Heart left ventricle (tissue), 16 donors: Measurements from ENCODE around the gene SMCO4. TPM values are rescaled to one million over a fixed set of nuclear protein-coding genes. Genes with fewer than 3 reads are reported as not detected.

Source experiments
- ATAC-seq, 4 donors: fragments of 200-7000 bp; cut with Tn5 transposase; one replicate each; pipeline ENCODE4 v1.9.1; 2020 to 2022; ENCODE audit warnings: moderate library complexity in 4 of 4, mild to moderate bottlenecking in 3 of 4, moderate number of reproducible peaks in 1 of 4
- DNase-seq, 5 donors: peaks; one replicate each; pipeline ENCODE4 v3.0.0-alpha.2; 2020
- H3K27ac ChIP-seq, 12 donors: fragments of 200-600 bp; sonication (generic) in 4 of 12; one replicate each; pipeline versions ENCODE4 v1.5.0 to v1.8.0; 2016 to 2022; ENCODE audit warnings: mild to moderate bottlenecking in 2 of 12
- H3K27me3 ChIP-seq, 9 donors: fragments of 200-600 bp; sonication (generic) in 2 of 9; one replicate each; pipeline versions ENCODE4 v1.5.1 to v1.8.0; 2016 to 2022; ENCODE audit warnings: mild to moderate bottlenecking in 3 of 9
- H3K36me3 ChIP-seq, 9 donors: fragments of 200-600 bp; sonication (generic) in 2 of 9; one replicate each; pipeline versions ENCODE4 v1.5.0 to v1.8.0; 2018 to 2022; ENCODE audit warnings: mild to moderate bottlenecking in 2 of 9
- H3K4me1 ChIP-seq, 12 donors: fragments of 200-600 bp; sonication (generic) in 4 of 12; one replicate each; pipeline versions ENCODE4 v1.5.0 to v1.8.0; 2016 to 2022; ENCODE audit warnings: mild to moderate bottlenecking in 3 of 12
- H3K4me3 ChIP-seq, 12 donors: fragments of 200-600 bp; sonication (generic) in 4 of 12; one replicate each; pipeline versions ENCODE4 v1.5.0 to v1.8.0; 2017 to 2022; ENCODE audit warnings: mild to moderate bottlenecking in 9 of 12, moderate library complexity in 4 of 12
- H3K9me3 ChIP-seq, 12 donors: fragments of 200-600 bp; sonication (generic) in 4 of 12; one replicate each; pipeline versions ENCODE4 v1.5.0 to v1.8.0; 2016 to 2022; ENCODE audit warnings: mild to moderate bottlenecking in 1 of 12
- POLR2A ChIP-seq, 2 donors: fragments of 450-650 bp; IDR thresholded peaks; one replicate each; pipeline ENCODE4 v1.6.1; 2017; ENCODE audit warnings: antibody characterized with exemption in 2 of 2, mild to moderate bottlenecking in 2 of 2, moderate library complexity in 2 of 2
- WGBS, 4 donors: extraction: QIAGEN DNeasy Blood & Tissue Kit in 2 of 4; methylation state at CpG; one replicate each; pipeline versions ENCODE4 v1.1.5 to v1.1.7; 2013 to 2018; 5-methylcytosine and 5-hydroxymethylcytosine counted together
- intact Hi-C, 10 donors: fragments of 100-400 bp; cut with DNase I; formaldehyde crosslinking; loops; one replicate each; pipeline versions ENCODE4 v1.11.1 to v1.14.2; 2022
- polyA plus RNA-seq, 2 donors: library from polyadenylated mRNA; stranded (reverse); fragments of 200-250 nt; gene quantifications; one replicate each; pipeline ENCODE4 v1.2.3, GENCODE V29; 2013
- total RNA-seq, 9 donors: library from RNA; depleted of rRNA in 2 of 9; stranded (reverse); fragments of >200 nt in 2 of 9; fragmentation: NEBNext Ultra II Directional in 3 of 9; extraction: Animal tissue kit (Norgen Biotek cat#: 25700) in 3 of 9; gene quantifications; one replicate each; pipeline versions ENCODE4 v1.1.0 to v1.2.4, GENCODE V29; 2016 to 2023
- TF ChIP-seq, protein P1 (sequence below), 12 donors: fragments of 200-600 bp; sonication (generic) in 4 of 12; IDR thresholded peaks; one replicate each; pipeline versions ENCODE4 v1.5.0 to v1.8.0; 2018 to 2022; ENCODE audit warnings: antibody characterized with exemption in 12 of 12, mild to moderate bottlenecking in 5 of 12
- donor health status: ischemic (EF 13 %, LVEDD 7.1; RV severe dilation, severe dysfunction).
- donor health status: healthy with polysubstance abuse.
- donor health status: DM: no; HTN: yes; CAD: no.
- donor health status: DM: no; HTN: no; CAD: no.
- donor health status: ischemic (EF 25% LVEDD 6.9; RV normal size, moderate dysfunction).
- donor health status: ischemic (EF 25% LVEDD 5.7; RV mildly dilated, moderate dysfunction).
- donor health status: healthy.
- donor health status: DM: yes; HTN: yes; CAD: no.
- donor health status: ischemic (EF 35%, LVEDD 5.7; RV mildly dilated, moderate dysfunction).
- donor health status: nonischemic (EF 11% LVEDD 7.7; RV severe dilation, severe dysfunction).
- donor health status: DM: yes; HTN: yes; CAD: no.
- donor health status: PGD.
- donor health status: ischemic (EF 29% LVEDD 5.4; RV normal size, mild dysfunction).
- donor health status: nonischemic (EF 23%, LVEDD 6.1; RV moderate dilation, normal function).

The SMCO4 gene
- total and polyA plus RNA-seq, 11 donors: 28.5 to 81.4 (median 52.5) TPM

- intact Hi-C loops: no loop called here
- no peaks in the 10 kb centered on the region for H3K36me3 ChIP-seq
- 41 to 58% (median 52%) methylated on average over 4 of the region's 4 CpGs for WGBS, 4 donors
- DNase-seq (peak in 1 of 5 donors; percentile 58), ATAC-seq (peak; percentile 35 to 66 (median 41))
- peak overlapping the region; percentile 60 to 91 (median 82) for H3K27ac ChIP-seq
- peaks cover 23 to 98% (median 59%) of the 10 kb centered on the region in 12 donors for H3K4me1 ChIP-seq
- no peak overlapping the region for H3K4me3 ChIP-seq
- no peaks in the 10 kb centered on the region for H3K27me3 ChIP-seq
- no peak for TF ChIP-seq POLR2A (IDR thresholded peaks at IDR 0.05)
- TF ChIP-seq, protein P1, sequence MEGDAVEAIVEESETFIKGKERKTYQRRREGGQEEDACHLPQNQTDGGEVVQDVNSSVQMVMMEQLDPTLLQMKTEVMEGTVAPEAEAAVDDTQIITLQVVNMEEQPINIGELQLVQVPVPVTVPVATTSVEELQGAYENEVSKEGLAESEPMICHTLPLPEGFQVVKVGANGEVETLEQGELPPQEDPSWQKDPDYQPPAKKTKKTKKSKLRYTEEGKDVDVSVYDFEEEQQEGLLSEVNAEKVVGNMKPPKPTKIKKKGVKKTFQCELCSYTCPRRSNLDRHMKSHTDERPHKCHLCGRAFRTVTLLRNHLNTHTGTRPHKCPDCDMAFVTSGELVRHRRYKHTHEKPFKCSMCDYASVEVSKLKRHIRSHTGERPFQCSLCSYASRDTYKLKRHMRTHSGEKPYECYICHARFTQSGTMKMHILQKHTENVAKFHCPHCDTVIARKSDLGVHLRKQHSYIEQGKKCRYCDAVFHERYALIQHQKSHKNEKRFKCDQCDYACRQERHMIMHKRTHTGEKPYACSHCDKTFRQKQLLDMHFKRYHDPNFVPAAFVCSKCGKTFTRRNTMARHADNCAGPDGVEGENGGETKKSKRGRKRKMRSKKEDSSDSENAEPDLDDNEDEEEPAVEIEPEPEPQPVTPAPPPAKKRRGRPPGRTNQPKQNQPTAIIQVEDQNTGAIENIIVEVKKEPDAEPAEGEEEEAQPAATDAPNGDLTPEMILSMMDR (IDR thresholded peaks at IDR 0.05): no peak
- H3K9me3 ChIP-seq: no peaks in the 10 kb centered on the region
Measured at GRCh38 chr11:93528252-93528651, 14.9 kb downstream of the SMCO4 start.

DNA sequence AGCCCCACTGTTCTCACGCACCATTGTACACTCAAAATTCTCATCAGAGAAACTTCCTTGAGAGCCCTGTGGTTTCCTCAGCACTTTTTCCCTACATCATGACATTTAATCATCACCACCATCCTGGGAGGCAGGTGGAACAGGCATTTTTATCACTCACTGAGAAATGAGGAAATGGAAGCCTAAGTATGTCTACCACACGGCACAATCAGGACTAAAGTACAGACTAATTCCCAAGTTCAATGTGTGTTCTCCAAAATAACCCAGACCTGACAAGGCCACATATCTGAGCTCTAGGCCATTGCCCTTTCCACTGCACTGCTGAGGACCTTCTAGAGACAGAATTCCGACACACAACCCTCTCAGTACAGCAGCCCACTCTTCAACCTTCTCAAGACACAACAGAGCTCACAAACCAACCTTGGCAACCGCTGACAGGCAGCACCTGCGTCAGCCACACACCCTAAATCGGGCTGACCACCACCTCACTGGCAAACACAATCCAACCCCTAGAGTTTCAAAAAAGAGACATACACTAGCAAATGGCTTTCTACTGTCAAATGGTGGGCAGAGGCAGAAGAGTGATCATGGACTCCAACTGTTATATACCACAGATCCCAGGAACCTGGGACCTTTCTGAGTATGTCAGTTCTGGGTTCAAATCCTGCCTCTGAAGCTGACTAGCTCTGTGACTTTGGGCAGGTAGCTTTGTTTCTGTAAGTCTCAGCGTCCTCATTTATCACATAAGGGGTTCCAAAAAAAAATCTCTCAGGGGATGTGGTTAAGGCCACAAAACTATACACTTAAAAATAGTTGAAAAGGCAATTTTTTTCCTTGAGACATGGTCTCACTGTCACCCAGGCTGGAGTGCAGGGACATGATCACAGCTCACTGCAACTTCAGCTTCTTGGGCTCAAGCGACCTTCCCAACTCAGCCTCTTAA is 16.3 kb downstream of the SMCO4 start:
- H3K27ac ChIP-seq: peak overlapping the region in 3 of 12 donors; percentile 18 to 29 (median 24)
- no peak for TF ChIP-seq POLR2A (IDR thresholded peaks at IDR 0.05)
- TF ChIP-seq, protein P1 (IDR thresholded peaks at IDR 0.05): no peak
- peaks cover 23 to 98% (median 53%) of the 10 kb centered on the region in 12 donors for H3K4me1 ChIP-seq
- no peak overlapping the region for H3K4me3 ChIP-seq
- no peaks in the 10 kb centered on the region for H3K9me3 ChIP-seq
- H3K36me3 ChIP-seq: no peaks in the 10 kb centered on the region
- WGBS, 4 donors: 83 to 90% (median 87%) methylated on average over 8 of the region's 8 CpGs
- no peaks in the 10 kb centered on the region for H3K27me3 ChIP-seq
- intact Hi-C loops: no loop called here
- no peak for ATAC-seq
- DNase-seq: no peak

- peaks cover 23 to 98% (median 53%) of the 10 kb centered on the region in 12 donors for H3K4me1 ChIP-seq
- no peak for TF ChIP-seq POLR2A (IDR thresholded peaks at IDR 0.05)
- TF ChIP-seq, protein P1 (IDR thresholded peaks at IDR 0.05): no peak
- 66 to 87% (median 80%) methylated on average over 3 of the region's 3 CpGs for WGBS, 4 donors
Measured at GRCh38 chr11:93526346-93526633, 16.9 kb downstream of the SMCO4 start.

DNA sequence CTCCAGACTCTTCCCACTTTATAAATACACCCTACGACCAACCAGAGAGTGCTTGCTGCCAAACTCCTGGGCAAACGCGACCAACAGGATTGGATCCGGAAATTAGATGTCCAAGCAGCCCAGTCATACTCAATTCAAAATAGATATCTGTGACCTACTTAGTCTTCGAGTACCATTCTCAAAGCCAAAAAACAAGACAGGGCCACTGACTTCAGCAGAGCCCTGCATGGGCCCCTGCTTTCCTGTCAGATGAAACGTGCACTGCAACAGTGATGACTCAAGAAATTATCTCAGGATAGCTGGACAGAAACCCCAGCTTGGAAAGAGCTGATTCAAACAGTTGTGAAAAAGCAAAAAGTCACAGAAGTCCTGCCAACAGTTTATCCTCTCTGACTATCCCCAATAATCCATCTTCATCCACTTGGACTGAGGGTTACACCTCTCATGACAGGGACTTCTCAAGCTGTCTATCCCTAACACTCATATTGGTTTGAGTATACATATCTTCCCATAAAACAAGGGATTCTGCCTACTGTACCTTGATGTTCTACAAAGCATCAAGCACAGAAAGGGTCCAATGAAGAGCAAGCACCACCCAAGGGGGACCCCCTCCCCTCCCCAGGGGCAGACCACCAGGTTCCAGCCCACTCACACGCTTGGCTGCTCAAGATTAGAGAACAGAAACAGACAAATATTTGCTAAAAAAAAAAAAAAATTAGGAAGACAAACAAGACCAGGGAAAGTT is 17.4 kb downstream of the SMCO4 start:
- peak in 2 of 5 donors; percentile 40 to 47 for DNase-seq
- H3K9me3 ChIP-seq: no peaks in the 10 kb centered on the region
- ATAC-seq: peak; percentile 43 to 85 (median 55)
- H3K4me1 ChIP-seq: peaks cover 23 to 98% (median 53%) of the 10 kb centered on the region in 12 donors
- H3K4me3 ChIP-seq: no peak overlapping the region
- 42 to 50% (median 46%) methylated on average over 7 of the region's 7 CpGs for WGBS, 4 donors
- TF ChIP-seq, protein P1 (IDR thresholded peaks at IDR 0.05): no peak
- no peak for TF ChIP-seq POLR2A (IDR thresholded peaks at IDR 0.05)
- peak overlapping the region in 10 of 12 donors; percentile 7 to 87 (median 27) for H3K27ac ChIP-seq
- intact Hi-C loops: no loop called here
- no peaks in the 10 kb centered on the region for H3K36me3 ChIP-seq
- no peaks in the 10 kb centered on the region for H3K27me3 ChIP-seq

More at GRCh38 chr11:93526346-93526633, 16.9 kb downstream of the SMCO4 start:
- H3K4me3 ChIP-seq: no peak overlapping the region
- no peaks in the 10 kb centered on the region for H3K36me3 ChIP-seq
- H3K9me3 ChIP-seq: no peaks in the 10 kb centered on the region
- H3K27ac ChIP-seq: peak overlapping the region in 5 of 12 donors; percentile 18 to 87 (median 25)
- DNase-seq (no peak), ATAC-seq (no peak)
- no peaks in the 10 kb centered on the region for H3K27me3 ChIP-seq
- intact Hi-C loops: no loop called here
